ENCODE measurements around the gene NPBWR2. TPM values are rescaled to one million over a fixed set of nuclear protein-coding genes. Genes with fewer than 3 reads are reported as not detected.

NPBWR2 gene
- total RNA-seq, 1 experiment from 2014 or later, result not detected

GRCh38 chr20:64055893-64056638 is 51.3 kb downstream of the NPBWR2 start:
- H3K4me1 ChIP-seq (ENCODE audit: control insufficient read depth, insufficient read depth, low read length), result peaks cover 53% of the 10 kb centered on the region
- DNase-seq (ENCODE audit: low read depth, low spot score) (no peak), ATAC-seq (peak; percentile 45)
- no peak overlapping the region for H3K4me3 ChIP-seq (ENCODE audit: low read depth in 2 of 2, low read length in 2 of 2)
- H3K27me3 ChIP-seq (ENCODE audit: control insufficient read depth, insufficient read depth, low read length), result no peaks in the 10 kb centered on the region
- no peaks in the 10 kb centered on the region for H3K36me3 ChIP-seq (ENCODE audit: control insufficient read depth, insufficient read depth, low read length)
- in situ Hi-C loops (cut with HindIII; ENCODE audit: low pct_unique_long_range_greater_than_20kb, low sequenced_read_pairs) (no loop called here), intact Hi-C loops (cut with micrococcal nuclease; ENCODE audit: unreplicated experiment) (no loop called here)
- no peaks in the 10 kb centered on the region for H3K9me3 ChIP-seq (ENCODE audit: control insufficient read depth, insufficient read depth, low read depth, low read length)
- CTCF ChIA-PET, result interaction anchor here (0.6 to 2.3 kb wide), 2 partner anchors 10 to 17 kb away, joined by 6 to 14 read pairs; no protein-coding TSS in a partner anchor
- BruUV-seq (replicated peaks), result no TSS peak
- POLR2A ChIA-PET, result no interaction called here
- TF ChIP-seq POLR2AphosphoS5 (IDR thresholded peaks at IDR 0.05; ENCODE audit: low read depth, low read length) (no peak), CTCF (IDR thresholded peaks at IDR 0.05) (no peak), SIN3A (IDR thresholded peaks at IDR 0.05; ENCODE audit: borderline replicate concordance, insufficient read depth, low read depth, low read length) (no peak), REST (IDR thresholded peaks at IDR 0.05; ENCODE audit: insufficient read depth in 1 of 2, low read depth in 2 of 2, low read length in 1 of 2) (no peak), TCF7L2 (IDR thresholded peaks at IDR 0.05; ENCODE audit: low read depth, low read length) (no peak)
- H3K27ac ChIP-seq (ENCODE audit: low read length), result peak overlapping the region; percentile 3

GRCh38 chr20:64055396-64055892 is 51.9 kb downstream of the NPBWR2 start:
- Histone ChIP-seq H3K27me3 (ENCODE audit: control insufficient read depth, insufficient read depth, low read length) (no peaks in the 10 kb centered on the region), H3K36me3 (ENCODE audit: control insufficient read depth, insufficient read depth, low read length) (no peaks in the 10 kb centered on the region), H3K4me1 (ENCODE audit: control insufficient read depth, insufficient read depth, low read length) (peaks cover 59% of the 10 kb centered on the region), H3K9me3 (ENCODE audit: control insufficient read depth, insufficient read depth, low read depth, low read length) (no peaks in the 10 kb centered on the region), H3K4me3 (ENCODE audit: low read depth in 2 of 2, low read length in 2 of 2) (no peak overlapping the region), H3K27ac (ENCODE audit: low read length) (peak overlapping the region; percentile 3)
- no peak for TF ChIP-seq REST (IDR thresholded peaks at IDR 0.05; ENCODE audit: insufficient read depth in 1 of 2, low read depth in 2 of 2, low read length in 1 of 2)
- no peak for TF ChIP-seq CTCF (IDR thresholded peaks at IDR 0.05)
- no peak for TF ChIP-seq TCF7L2 (IDR thresholded peaks at IDR 0.05; ENCODE audit: low read depth, low read length)
- no peak for TF ChIP-seq SIN3A (IDR thresholded peaks at IDR 0.05; ENCODE audit: borderline replicate concordance, insufficient read depth, low read depth, low read length)
- ChIA-PET CTCF (no interaction called here), POLR2A (no interaction called here)
- ATAC-seq (no peak), DNase-seq (ENCODE audit: low read depth, low spot score) (no peak)
- intact Hi-C loops (cut with micrococcal nuclease; ENCODE audit: unreplicated experiment) (no loop called here), in situ Hi-C loops (cut with HindIII; ENCODE audit: low pct_unique_long_range_greater_than_20kb, low sequenced_read_pairs) (no loop called here)
- BruUV-seq (replicated peaks), result no TSS peak
